Testis (tissue), 3 donors: ENCODE results near the gene NR2E1. TPM values are rescaled to one million over a fixed set of nuclear protein-coding genes. Genes with fewer than 3 reads are reported as not detected.

Experiments used
- DNase-seq: peaks from one replicate; pipeline ENCODE4 v3.0.0-alpha.2; 2019
- H3K27ac ChIP-seq, 2 donors: fragments of 200-600 bp; sonication (generic); one replicate each; pipeline ENCODE4 v1.5.1; 2019
- H3K27me3 ChIP-seq: fragments of 200-600 bp; sonication (generic); one replicate; pipeline ENCODE4 v1.5.1; 2019
- H3K36me3 ChIP-seq: fragments of 200-600 bp; sonication (generic); one replicate; pipeline ENCODE4 v1.5.1; 2017; ENCODE audit warnings: low read depth; ENCODE audit errors: missing control alignments
- H3K4me1 ChIP-seq: fragments of 200-600 bp; sonication (generic); one replicate; pipeline ENCODE4 v1.5.1; 2019
- H3K4me3 ChIP-seq, 2 donors: fragments of 200-600 bp; sonication (generic); one replicate each; pipeline ENCODE4 v1.5.1; 2017 to 2019
- H3K9me3 ChIP-seq: fragments of 200-600 bp; sonication (generic); one replicate; pipeline ENCODE4 v1.5.1; 2017
- POLR2A ChIP-seq: fragments of 450-650 bp; IDR thresholded peaks from one replicate; pipeline ENCODE4 v1.6.1; 2017; ENCODE audit warnings: antibody characterized with exemption, mild to moderate bottlenecking, moderate library complexity
- WGBS, 2 donors: methylation state at CpG; one replicate each; pipeline ENCODE4 v1.1.5; 2018; 5-methylcytosine and 5-hydroxymethylcytosine counted together
- intact Hi-C: fragments of 100-400 bp; cut with DNase I; formaldehyde crosslinking; loops from one replicate; pipeline ENCODE4 v1.15.1; 2023; ENCODE audit warnings: low total_unique reads
- polyA plus RNA-seq: library from polyadenylated mRNA; stranded (reverse); fragments of 350-450 nt; fragmentation: Illumina TruSeq; extraction: RNeasy Lipid Tissue Mini Kit (QIAGEN cat#74804); gene quantifications from one replicate; pipeline ENCODE4 v1.2.3, GENCODE V29; 2014; ENCODE audit warnings: low read depth, low replicate concordance; ENCODE audit not compliant: insufficient read depth
- total RNA-seq, 2 donors: library from RNA; depleted of rRNA; stranded (reverse); fragments of >200 nt; gene quantifications; one replicate each; pipeline ENCODE4 v1.2.3, GENCODE V29; 2016
- TF ChIP-seq, protein P1 (sequence below), 3 experiments: fragments of 450-650 bp in 2 of 3; fragments of 200-600 bp in 1 of 3; sonication (generic) in 1 of 3; IDR thresholded peaks; one replicate each; pipeline ENCODE4 v1.5.1; 2016 to 2019; ENCODE audit warnings: antibody characterized with exemption in 3 of 3, mild to moderate bottlenecking in 2 of 3, moderate library complexity in 1 of 3

The NR2E1 gene
- total and polyA plus RNA-seq, 3 donors from 2014 or later = 0.12 to 0.39 (median 0.30) TPM

DNA sequence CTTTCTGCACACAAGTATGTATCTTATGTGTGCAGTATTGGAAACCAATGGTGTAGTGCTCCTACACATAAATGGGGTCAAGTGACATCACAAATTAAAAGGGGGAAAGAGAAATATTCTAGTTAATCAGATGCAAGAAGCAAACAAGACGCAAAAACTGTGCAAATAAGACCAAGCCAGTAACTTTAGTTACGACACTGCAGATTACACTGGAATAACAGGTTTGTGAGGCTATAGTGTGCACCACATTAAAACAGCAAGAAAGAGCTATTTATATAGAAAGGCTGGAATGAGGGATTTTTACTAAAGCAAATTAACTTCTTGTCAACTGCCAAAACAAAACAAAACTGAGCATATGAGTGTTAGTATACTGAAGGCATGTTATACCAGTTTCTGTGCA lies 45.8 kb downstream of the NR2E1 start:
- H3K4me1 ChIP-seq = no peaks in the 10 kb centered on the region
- 95 to 97% methylated on average over 2 of the region's 2 CpGs for WGBS, 2 donors
- intact Hi-C loops = no loop called here

DNA sequence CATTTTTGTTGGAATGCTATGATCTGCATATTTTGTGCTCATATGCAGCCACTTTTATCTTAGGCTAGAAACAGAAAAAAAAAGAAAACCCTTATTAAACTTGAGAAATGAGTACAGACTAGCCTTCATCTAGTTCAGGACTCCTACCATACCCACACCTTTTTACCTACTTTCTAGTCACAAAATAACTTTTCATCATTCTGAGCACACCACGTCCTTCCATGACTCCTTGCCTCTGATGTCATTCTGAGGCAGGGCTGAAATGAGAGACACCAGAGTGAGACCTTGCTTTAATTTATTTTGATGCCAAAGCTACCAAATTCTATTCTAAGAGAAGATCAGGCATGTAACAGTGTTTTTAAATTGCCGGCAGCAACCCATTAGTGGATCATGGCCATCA lies 56.2 kb downstream of the NR2E1 start:
- Histone ChIP-seq H3K36me3 (no peaks in the 10 kb centered on the region), H3K27me3 (no peaks in the 10 kb centered on the region), H3K4me1 (no peaks in the 10 kb centered on the region), H3K9me3 (no peaks in the 10 kb centered on the region), H3K4me3 (no peak overlapping the region), H3K27ac (no peak overlapping the region)
- TF ChIP-seq, protein P1, sequence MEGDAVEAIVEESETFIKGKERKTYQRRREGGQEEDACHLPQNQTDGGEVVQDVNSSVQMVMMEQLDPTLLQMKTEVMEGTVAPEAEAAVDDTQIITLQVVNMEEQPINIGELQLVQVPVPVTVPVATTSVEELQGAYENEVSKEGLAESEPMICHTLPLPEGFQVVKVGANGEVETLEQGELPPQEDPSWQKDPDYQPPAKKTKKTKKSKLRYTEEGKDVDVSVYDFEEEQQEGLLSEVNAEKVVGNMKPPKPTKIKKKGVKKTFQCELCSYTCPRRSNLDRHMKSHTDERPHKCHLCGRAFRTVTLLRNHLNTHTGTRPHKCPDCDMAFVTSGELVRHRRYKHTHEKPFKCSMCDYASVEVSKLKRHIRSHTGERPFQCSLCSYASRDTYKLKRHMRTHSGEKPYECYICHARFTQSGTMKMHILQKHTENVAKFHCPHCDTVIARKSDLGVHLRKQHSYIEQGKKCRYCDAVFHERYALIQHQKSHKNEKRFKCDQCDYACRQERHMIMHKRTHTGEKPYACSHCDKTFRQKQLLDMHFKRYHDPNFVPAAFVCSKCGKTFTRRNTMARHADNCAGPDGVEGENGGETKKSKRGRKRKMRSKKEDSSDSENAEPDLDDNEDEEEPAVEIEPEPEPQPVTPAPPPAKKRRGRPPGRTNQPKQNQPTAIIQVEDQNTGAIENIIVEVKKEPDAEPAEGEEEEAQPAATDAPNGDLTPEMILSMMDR (IDR thresholded peaks at IDR 0.05) = no peak
- TF ChIP-seq POLR2A = no peak
- 86 to 90% methylated on average over 2 of the region's 2 CpGs for WGBS, 2 donors
- DNase-seq = no peak
- intact Hi-C loops = no loop called here

More for the DNA sequence above, 45.8 kb downstream of the NR2E1 start:
- no peak for DNase-seq
- H3K36me3 ChIP-seq = no peaks in the 10 kb centered on the region
- no peak overlapping the region for H3K27ac ChIP-seq
- no peaks in the 10 kb centered on the region for H3K9me3 ChIP-seq
- no peak overlapping the region for H3K4me3 ChIP-seq
- TF ChIP-seq, protein P1 (IDR thresholded peaks at IDR 0.05) = no peak
- no peak for TF ChIP-seq POLR2A
- no peaks in the 10 kb centered on the region for H3K27me3 ChIP-seq

DNA sequence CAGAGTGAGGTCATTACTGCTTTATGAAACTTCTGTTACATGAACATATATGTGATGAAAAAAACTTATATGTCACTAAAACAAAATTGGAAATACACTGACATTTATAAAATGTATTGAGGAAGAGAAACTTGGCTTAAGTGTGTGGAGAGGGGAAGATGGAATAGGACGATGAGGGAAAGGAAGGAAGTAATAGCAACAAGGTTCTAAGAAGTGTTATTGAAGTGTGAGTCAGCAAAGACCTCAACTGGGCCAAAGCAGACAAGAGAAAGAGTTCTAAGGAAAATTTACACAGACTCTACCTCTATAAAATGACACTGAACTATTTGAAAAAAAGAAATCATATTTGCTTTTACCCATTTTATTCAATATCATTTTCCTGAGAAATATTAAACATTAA lies 56.7 kb downstream of the NR2E1 start:
- 76 to 80% methylated on average over 1 of the region's 1 CpG for WGBS, 2 donors
- TF ChIP-seq, protein P1 (IDR thresholded peaks at IDR 0.05) = no peak
- TF ChIP-seq POLR2A = no peak
- Histone ChIP-seq H3K36me3 (no peaks in the 10 kb centered on the region), H3K9me3 (no peaks in the 10 kb centered on the region), H3K27me3 (no peaks in the 10 kb centered on the region), H3K4me1 (no peaks in the 10 kb centered on the region), H3K27ac (no peak overlapping the region), H3K4me3 (no peak overlapping the region)
- no peak for DNase-seq
- intact Hi-C loops = no loop called here

DNA sequence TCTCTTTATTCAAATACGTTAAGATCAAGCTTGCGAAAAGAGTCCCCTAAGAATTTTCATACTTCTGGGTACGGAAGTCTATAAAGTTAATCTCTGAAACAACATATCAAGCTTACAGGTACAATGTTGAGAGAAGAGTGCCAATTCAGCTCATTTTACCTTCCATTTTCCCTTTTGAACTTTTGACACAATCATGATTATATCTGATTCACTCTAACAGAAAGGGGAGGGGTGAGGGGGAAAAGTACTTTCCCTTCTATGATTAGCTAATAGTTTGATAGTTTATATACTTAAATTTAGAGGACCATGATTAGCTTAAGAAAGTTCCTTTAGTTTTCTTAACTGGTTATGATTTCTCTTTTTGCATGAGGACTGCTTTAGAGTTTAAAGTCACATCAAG lies 61.5 kb downstream of the NR2E1 start:
- Histone ChIP-seq H3K9me3 (no peaks in the 10 kb centered on the region), H3K36me3 (no peaks in the 10 kb centered on the region), H3K4me3 (no peak overlapping the region), H3K27me3 (no peaks in the 10 kb centered on the region), H3K4me1 (peaks cover 3% of the 10 kb centered on the region), H3K27ac (no peak overlapping the region)
- intact Hi-C loops = no loop called here
- 89 to 97% methylated on average over 3 of the region's 3 CpGs for WGBS, 2 donors
- no peak for DNase-seq
- no peak for TF ChIP-seq POLR2A
- TF ChIP-seq, protein P1 (IDR thresholded peaks at IDR 0.05) = no peak

DNA sequence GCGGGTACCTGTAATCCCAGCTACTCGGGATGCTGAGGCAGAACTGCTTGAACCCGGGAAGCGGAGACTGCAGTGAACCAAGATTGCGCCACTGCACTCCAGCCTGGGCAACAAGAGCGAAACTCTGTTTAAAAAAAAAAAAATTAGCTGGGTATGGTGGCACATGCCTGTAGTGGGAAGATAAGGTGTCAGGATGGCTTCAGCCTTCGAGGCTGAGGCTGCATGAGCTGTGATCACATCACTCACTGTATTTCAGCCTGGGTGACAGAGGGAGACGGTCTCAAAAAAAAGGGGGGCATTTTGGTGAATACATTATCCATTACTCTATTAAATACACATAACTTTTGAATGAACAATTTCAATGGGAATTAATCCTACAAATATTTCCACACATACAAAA lies 62.6 kb downstream of the NR2E1 start:
- no peak overlapping the region for H3K4me3 ChIP-seq
- TF ChIP-seq, protein P1 (IDR thresholded peaks at IDR 0.05) = no peak
- TF ChIP-seq POLR2A = no peak

More for the DNA sequence above, 62.6 kb downstream of the NR2E1 start:
- 89 to 90% methylated on average over 8 of the region's 8 CpGs for WGBS, 2 donors
- Histone ChIP-seq H3K36me3 (no peaks in the 10 kb centered on the region), H3K9me3 (no peaks in the 10 kb centered on the region), H3K27ac (no peak overlapping the region), H3K4me1 (peaks cover 3% of the 10 kb centered on the region), H3K27me3 (no peaks in the 10 kb centered on the region)
- intact Hi-C loops = no loop called here
- DNase-seq = no peak
